Measurements from ENCODE around the gene STK4.

GRCh38 chr20:45124365-45124764 is 158.1 kb downstream of the STK4 start, which contains the start of gene WFDC12:
- TF ChIP-seq CEBPB (IDR thresholded peaks at IDR 0.05; ENCODE audit: low read depth, low read length) (no peak), POLR2A (IDR thresholded peaks at IDR 0.05; ENCODE audit: low read depth, low read length) (no peak), CTCF (conservative IDR thresholded peaks at IDR 0.05; ENCODE audit: low read depth, low read length) (no peak), MXI1 (IDR thresholded peaks at IDR 0.05; ENCODE audit: borderline replicate concordance, low read depth, low read length) (no peak), RAD21 (IDR thresholded peaks at IDR 0.05; ENCODE audit: low read length) (no peak), NFE2L2 (IDR thresholded peaks at IDR 0.05; ENCODE audit: low read depth, low read length) (no peak)
